ENCODE data around the gene HIVEP1. TPM values are rescaled to one million over a fixed set of nuclear protein-coding genes. Genes with fewer than 3 reads are reported as not detected.

Gene HIVEP1
- total RNA-seq, 2 experiments from 2014 or later, result 29.1 to 30.1 TPM

DNA sequence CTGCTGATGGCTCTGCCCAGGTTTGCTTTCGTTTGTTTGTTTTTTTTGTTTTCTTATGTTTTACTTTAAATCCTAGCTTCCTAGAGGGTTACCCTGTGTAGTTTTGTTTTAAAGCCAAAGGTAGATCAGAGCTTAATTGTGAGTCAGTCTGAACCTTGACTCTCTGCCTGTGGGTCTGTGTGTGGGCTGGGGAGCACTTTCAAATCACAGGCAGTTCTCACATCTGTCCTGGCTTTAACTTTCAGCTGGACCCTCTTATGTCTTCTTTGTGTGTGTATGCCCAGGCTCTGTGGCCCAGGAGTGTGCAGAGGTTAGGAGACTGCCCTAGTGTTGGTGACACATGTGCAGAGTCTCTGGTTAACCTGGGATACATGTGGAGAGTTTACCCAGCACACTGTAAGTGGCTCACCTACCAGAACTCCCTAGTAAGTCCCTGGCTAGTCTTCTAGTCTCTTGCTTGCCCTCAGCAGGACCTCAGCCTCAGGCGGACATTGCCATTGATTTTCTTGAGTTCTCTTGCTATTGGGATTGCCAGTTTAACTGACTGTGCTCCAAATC, 19.0 kb downstream of the HIVEP1 start:
- Mint-ChIP-seq H3K4me3 (no peak overlapping the region), H3K27me3 (no peaks in the 10 kb centered on the region), H3K36me3 (peaks cover 59% of the 10 kb centered on the region), H3K9me3 (peaks cover 17% of the 10 kb centered on the region), H3K4me1 (peaks cover 30% of the 10 kb centered on the region), H3K27ac (no peak overlapping the region)
- ATAC-seq (ENCODE audit: low read depth) (no peak), DNase-seq (no peak)
- POLR2A ChIA-PET, result interaction anchor here (0.6 to 0.7 kb wide), 3 partner anchors 11 to 1754 kb away, joined by 3 to 4 read pairs (median 4); no protein-coding TSS in a partner anchor

- H3K4me1 Mint-ChIP-seq, result peaks cover 35% of the 10 kb centered on the region
- no peaks in the 10 kb centered on the region for H3K27me3 Mint-ChIP-seq
- ATAC-seq (ENCODE audit: low read depth) (no peak), DNase-seq (no peak)
- no peak overlapping the region for H3K4me3 Mint-ChIP-seq
- POLR2A ChIA-PET, result no interaction called here
- H3K27ac Mint-ChIP-seq, result no peak overlapping the region
- peaks cover 49% of the 10 kb centered on the region for H3K36me3 Mint-ChIP-seq
- peaks cover 11% of the 10 kb centered on the region for H3K9me3 Mint-ChIP-seq
Observed at GRCh38 chr6:12032783-12033573, 20.9 kb downstream of the HIVEP1 start.

DNA sequence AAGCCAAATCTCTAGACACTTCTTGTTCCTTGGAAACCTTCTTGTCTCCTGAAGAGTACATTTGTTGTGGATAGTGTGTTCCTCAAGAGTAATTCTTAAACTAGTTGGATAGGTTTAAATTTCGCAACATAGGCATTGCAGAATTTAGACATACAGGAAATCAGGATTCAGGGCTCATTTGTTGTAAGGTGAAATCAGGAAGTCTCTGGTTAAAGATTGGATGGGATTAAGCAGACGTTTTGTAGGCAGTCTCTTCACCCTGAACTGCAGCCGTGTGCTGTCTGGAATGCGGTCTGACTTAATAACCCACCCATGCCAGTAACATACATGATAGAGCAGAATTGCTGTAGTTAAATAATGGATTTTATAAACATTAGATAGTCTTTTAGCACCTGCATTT, 21.7 kb downstream of the HIVEP1 start:
- Mint-ChIP-seq H3K4me1 (peaks cover 36% of the 10 kb centered on the region), H3K9me3 (peaks cover 10% of the 10 kb centered on the region), H3K27ac (no peak overlapping the region), H3K36me3 (peaks cover 44% of the 10 kb centered on the region), H3K4me3 (no peak overlapping the region), H3K27me3 (no peaks in the 10 kb centered on the region)
- POLR2A ChIA-PET, result no interaction called here
- ATAC-seq (ENCODE audit: low read depth), result no peak
- DNase-seq, result no peak

DNA sequence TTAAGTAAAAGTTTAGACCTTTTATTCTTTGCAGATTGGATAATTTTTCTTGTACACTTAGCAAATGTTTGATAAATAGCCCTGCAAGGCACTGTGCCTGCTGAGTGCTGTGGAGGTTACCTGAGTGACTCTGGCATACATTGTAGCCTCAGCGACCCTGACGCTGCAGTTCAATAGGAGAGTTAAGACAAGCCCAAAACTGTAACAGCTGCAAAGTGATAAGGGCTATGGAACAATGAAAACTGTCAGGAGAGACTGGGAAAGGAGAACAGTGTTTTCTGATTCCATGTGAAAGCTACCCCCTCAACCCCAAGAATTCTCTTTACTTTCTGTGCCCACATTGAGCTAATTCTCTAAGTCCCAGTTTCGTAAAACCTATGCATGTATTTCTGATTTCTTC, 22.2 kb downstream of the HIVEP1 start:
- ATAC-seq (ENCODE audit: low read depth) (no peak), DNase-seq (no peak)
- Mint-ChIP-seq H3K4me3 (no peak overlapping the region), H3K4me1 (peaks cover 36% of the 10 kb centered on the region), H3K27ac (no peak overlapping the region), H3K9me3 (peaks cover 9% of the 10 kb centered on the region), H3K27me3 (no peaks in the 10 kb centered on the region), H3K36me3 (peaks cover 41% of the 10 kb centered on the region)
- POLR2A ChIA-PET, result no interaction called here

- POLR2A ChIA-PET, result no interaction called here
- ATAC-seq (ENCODE audit: low read depth) (no peak), DNase-seq (no peak)
- Mint-ChIP-seq H3K4me1 (peaks cover 36% of the 10 kb centered on the region), H3K4me3 (no peak overlapping the region), H3K27ac (no peak overlapping the region), H3K36me3 (peaks cover 42% of the 10 kb centered on the region), H3K27me3 (no peaks in the 10 kb centered on the region), H3K9me3 (peaks cover 7% of the 10 kb centered on the region)
Observed at GRCh38 chr6:12034837-12035236, 22.7 kb downstream of the HIVEP1 start.

- DNase-seq, result no peak
- ATAC-seq (ENCODE audit: low read depth), result no peak
- Mint-ChIP-seq H3K4me3 (peak overlapping the region; percentile 35), H3K4me1 (peaks cover 31% of the 10 kb centered on the region), H3K9me3 (no peaks in the 10 kb centered on the region), H3K36me3 (peaks cover 38% of the 10 kb centered on the region), H3K27ac (no peak overlapping the region), H3K27me3 (no peaks in the 10 kb centered on the region)
- POLR2A ChIA-PET, result no interaction called here
Observed at GRCh38 chr6:12036766-12037165, 24.7 kb downstream of the HIVEP1 start.

DNA sequence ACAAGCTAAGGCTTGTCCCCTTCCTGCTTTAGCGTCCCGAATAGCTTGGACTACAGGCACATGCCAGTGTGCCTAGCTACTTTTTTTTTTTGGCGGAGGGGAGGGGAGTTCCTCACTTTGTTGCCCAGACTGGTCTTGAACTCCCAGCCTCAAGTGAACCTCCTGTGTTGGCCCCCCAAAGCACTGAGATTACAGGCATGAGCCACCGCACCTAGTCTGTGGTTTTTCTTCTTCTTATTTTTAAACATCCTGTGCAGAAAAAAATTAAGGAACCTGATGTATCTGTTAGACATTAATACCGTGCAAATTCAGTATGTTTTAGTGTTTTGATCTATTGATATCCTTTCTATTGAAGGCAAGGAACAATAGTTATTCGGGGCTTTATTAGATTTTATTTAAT, 25.7 kb downstream of the HIVEP1 start:
- ATAC-seq (ENCODE audit: low read depth), result no peak
- Mint-ChIP-seq H3K36me3 (peaks cover 37% of the 10 kb centered on the region), H3K4me3 (peak overlapping the region; percentile 35), H3K27ac (peak overlapping the region; percentile 56), H3K9me3 (no peaks in the 10 kb centered on the region), H3K4me1 (peaks cover 31% of the 10 kb centered on the region), H3K27me3 (no peaks in the 10 kb centered on the region)
- no peak for DNase-seq
- POLR2A ChIA-PET, result interaction anchor here (1.7 kb wide), 1 partner anchor 25 kb away, joined by 5 read pairs; the partner anchor contains the start of gene HIVEP1

GRCh38 chr6:12039540-12040459, 27.7 kb downstream of the HIVEP1 start:
- Mint-ChIP-seq H3K27ac (no peak overlapping the region), H3K27me3 (no peaks in the 10 kb centered on the region), H3K4me3 (no peak overlapping the region), H3K36me3 (peaks cover 36% of the 10 kb centered on the region), H3K9me3 (no peaks in the 10 kb centered on the region), H3K4me1 (peaks cover 30% of the 10 kb centered on the region)
- ATAC-seq (ENCODE audit: low read depth) (no peak), DNase-seq (no peak)
- POLR2A ChIA-PET, result interaction anchor here (1.7 kb wide), 1 partner anchor 27 kb away, joined by 5 read pairs; the partner anchor contains the start of gene HIVEP1

- H3K27ac Mint-ChIP-seq, result peak overlapping the region; percentile 10
- ATAC-seq (ENCODE audit: low read depth) (no peak), DNase-seq (no peak)
- H3K36me3 Mint-ChIP-seq, result peaks cover 17% of the 10 kb centered on the region
- POLR2A ChIA-PET, result no interaction called here
- H3K4me1 Mint-ChIP-seq, result peaks cover 46% of the 10 kb centered on the region
- no peak overlapping the region for H3K4me3 Mint-ChIP-seq
- H3K27me3 Mint-ChIP-seq, result no peaks in the 10 kb centered on the region
- H3K9me3 Mint-ChIP-seq, result no peaks in the 10 kb centered on the region
Observed at GRCh38 chr6:12047304-12047703, 35.2 kb downstream of the HIVEP1 start.

DNA sequence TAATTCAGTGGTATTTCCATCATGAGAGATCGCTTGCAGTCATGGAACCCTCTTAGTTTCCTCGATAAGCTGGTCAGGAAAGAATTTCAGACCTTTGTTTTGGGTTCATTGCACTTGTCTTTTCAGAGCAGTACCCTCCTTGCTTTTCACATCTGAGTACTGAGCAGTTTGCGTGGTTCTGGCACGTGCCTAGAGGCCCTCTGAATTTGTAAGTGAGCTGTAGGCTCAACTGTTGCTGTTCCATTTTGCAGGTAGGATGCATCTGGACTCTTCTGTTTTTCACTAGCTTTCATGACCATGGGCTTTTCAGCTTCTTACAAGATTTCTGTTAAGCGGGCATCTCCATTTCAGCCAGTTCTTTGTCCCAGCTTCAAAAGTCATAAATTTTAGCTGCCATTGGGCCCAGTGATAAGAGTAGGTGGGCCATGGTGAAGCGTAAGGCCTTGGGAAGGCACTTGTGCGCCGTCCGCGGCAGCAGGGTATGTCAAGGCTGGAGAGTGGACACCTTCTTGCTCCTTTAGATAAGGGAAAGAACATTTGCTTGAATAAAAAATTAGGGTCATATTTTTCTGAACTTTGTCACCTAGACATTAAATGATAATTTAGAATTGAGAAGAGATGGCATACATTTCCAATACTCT, 35.8 kb downstream of the HIVEP1 start:
- no peak for DNase-seq
- H3K36me3 Mint-ChIP-seq, result peaks cover 17% of the 10 kb centered on the region
- peaks cover 52% of the 10 kb centered on the region for H3K4me1 Mint-ChIP-seq
- no peaks in the 10 kb centered on the region for H3K27me3 Mint-ChIP-seq
- ATAC-seq (ENCODE audit: low read depth), result no peak
- peak overlapping the region; percentile 10 for H3K27ac Mint-ChIP-seq
- H3K4me3 Mint-ChIP-seq, result no peak overlapping the region
- POLR2A ChIA-PET, result no interaction called here
- H3K9me3 Mint-ChIP-seq, result no peaks in the 10 kb centered on the region

- Mint-ChIP-seq H3K4me3 (no peak overlapping the region), H3K4me1 (peaks cover 57% of the 10 kb centered on the region), H3K36me3 (peaks cover 18% of the 10 kb centered on the region), H3K27me3 (no peaks in the 10 kb centered on the region), H3K9me3 (no peaks in the 10 kb centered on the region), H3K27ac (peak overlapping the region; percentile 31)
- POLR2A ChIA-PET, result no interaction called here
- ATAC-seq (ENCODE audit: low read depth), result no peak
- DNase-seq, result no peak
Observed at GRCh38 chr6:12048609-12049008, 36.5 kb downstream of the HIVEP1 start.

DNA sequence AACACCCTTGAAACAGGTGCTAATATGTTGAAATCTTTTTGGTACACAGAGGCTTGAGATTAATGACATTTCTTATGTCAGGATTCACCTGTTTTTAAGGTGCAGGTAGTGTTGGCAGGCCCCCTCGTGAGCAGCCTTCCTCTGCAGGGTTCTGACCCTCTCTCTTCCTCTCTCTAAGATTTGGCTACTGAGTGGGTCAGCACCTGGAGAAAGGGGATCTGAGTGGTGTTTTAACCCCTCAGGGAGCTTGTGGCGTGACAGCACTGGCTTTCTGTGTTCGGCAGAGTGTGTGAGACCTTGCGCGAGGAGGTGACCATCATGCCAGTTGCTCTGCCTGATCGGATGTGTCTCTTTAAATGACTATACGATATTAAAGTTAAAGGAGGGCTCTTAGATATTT, 37.1 kb downstream of the HIVEP1 start:
- no peaks in the 10 kb centered on the region for H3K9me3 Mint-ChIP-seq
- POLR2A ChIA-PET, result no interaction called here
- no peak overlapping the region for H3K4me3 Mint-ChIP-seq

GRCh38 chr6:12051861-12052368, 39.8 kb downstream of the HIVEP1 start:
- POLR2A ChIA-PET, result interaction anchor here (1.3 kb wide), 1 partner anchor 43 kb away, joined by 3 read pairs; no protein-coding TSS in a partner anchor
- Mint-ChIP-seq H3K4me3 (peak overlapping the region; percentile 77), H3K9me3 (no peaks in the 10 kb centered on the region), H3K27me3 (no peaks in the 10 kb centered on the region), H3K36me3 (peaks cover 18% of the 10 kb centered on the region), H3K4me1 (peaks cover 51% of the 10 kb centered on the region), H3K27ac (peak overlapping the region; percentile 87)
- DNase-seq (no peak), ATAC-seq (ENCODE audit: low read depth) (peak; percentile 96)

More for the DNA sequence above, 37.1 kb downstream of the HIVEP1 start:
- DNase-seq (no peak), ATAC-seq (ENCODE audit: low read depth) (no peak)
- no peak overlapping the region for H3K27ac Mint-ChIP-seq
- H3K36me3 Mint-ChIP-seq, result peaks cover 18% of the 10 kb centered on the region
- H3K27me3 Mint-ChIP-seq, result no peaks in the 10 kb centered on the region
- H3K4me1 Mint-ChIP-seq, result peaks cover 57% of the 10 kb centered on the region
